ENCODE data around the gene PGAM5.

DNA sequence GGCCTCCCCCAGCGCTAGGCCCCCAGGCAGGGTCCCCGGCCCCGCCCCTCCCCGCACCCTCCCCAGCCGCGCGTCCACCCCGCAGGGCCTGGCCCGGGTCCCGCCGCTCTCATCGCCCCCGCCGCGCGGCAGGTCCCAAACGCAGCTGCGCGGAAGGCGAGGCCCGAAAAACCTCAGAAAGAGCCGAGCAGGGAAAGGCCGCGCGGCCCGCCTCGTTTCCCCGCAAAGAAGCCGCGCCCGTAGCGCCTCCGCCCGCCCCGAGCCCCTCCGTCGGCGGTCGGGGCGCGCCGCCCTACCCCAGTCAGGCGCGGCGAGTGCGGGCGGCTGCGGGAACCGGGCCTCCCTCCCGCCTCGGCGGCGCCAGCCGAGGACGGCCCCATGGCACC is 23.8 kb upstream of the PGAM5 start:
- TF ChIP-seq, protein P1, sequence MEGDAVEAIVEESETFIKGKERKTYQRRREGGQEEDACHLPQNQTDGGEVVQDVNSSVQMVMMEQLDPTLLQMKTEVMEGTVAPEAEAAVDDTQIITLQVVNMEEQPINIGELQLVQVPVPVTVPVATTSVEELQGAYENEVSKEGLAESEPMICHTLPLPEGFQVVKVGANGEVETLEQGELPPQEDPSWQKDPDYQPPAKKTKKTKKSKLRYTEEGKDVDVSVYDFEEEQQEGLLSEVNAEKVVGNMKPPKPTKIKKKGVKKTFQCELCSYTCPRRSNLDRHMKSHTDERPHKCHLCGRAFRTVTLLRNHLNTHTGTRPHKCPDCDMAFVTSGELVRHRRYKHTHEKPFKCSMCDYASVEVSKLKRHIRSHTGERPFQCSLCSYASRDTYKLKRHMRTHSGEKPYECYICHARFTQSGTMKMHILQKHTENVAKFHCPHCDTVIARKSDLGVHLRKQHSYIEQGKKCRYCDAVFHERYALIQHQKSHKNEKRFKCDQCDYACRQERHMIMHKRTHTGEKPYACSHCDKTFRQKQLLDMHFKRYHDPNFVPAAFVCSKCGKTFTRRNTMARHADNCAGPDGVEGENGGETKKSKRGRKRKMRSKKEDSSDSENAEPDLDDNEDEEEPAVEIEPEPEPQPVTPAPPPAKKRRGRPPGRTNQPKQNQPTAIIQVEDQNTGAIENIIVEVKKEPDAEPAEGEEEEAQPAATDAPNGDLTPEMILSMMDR (conservative IDR thresholded peaks at IDR 0.05; ENCODE audit: low read depth, low read length), result no peak
- no peak for TF ChIP-seq POLR2A (IDR thresholded peaks at IDR 0.05; ENCODE audit: low read depth, low read length)
- TF ChIP-seq, protein P2, sequence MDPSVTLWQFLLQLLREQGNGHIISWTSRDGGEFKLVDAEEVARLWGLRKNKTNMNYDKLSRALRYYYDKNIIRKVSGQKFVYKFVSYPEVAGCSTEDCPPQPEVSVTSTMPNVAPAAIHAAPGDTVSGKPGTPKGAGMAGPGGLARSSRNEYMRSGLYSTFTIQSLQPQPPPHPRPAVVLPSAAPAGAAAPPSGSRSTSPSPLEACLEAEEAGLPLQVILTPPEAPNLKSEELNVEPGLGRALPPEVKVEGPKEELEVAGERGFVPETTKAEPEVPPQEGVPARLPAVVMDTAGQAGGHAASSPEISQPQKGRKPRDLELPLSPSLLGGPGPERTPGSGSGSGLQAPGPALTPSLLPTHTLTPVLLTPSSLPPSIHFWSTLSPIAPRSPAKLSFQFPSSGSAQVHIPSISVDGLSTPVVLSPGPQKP (IDR thresholded peaks at IDR 0.05; ENCODE audit: borderline replicate concordance, low read depth, low read length), result no peak
- TF ChIP-seq FOS (IDR thresholded peaks at IDR 0.05; ENCODE audit: low read depth, low read length), result no peak
- TF ChIP-seq BHLHE40 (IDR thresholded peaks at IDR 0.05; ENCODE audit: low read depth, low read length), result no peak
- TF ChIP-seq SMC3 (IDR thresholded peaks at IDR 0.05; ENCODE audit: low read depth, low read length), result no peak
- TF ChIP-seq MAFK (IDR thresholded peaks at IDR 0.05; ENCODE audit: low read depth, low read length), result no peak
- no peak for TF ChIP-seq CEBPB (IDR thresholded peaks at IDR 0.05; ENCODE audit: low read depth, low read length)
- no peak for TF ChIP-seq MXI1 (IDR thresholded peaks at IDR 0.05; ENCODE audit: borderline replicate concordance, low read depth, low read length)
